ENCODE measurements around the gene HEPHL1.

HEPHL1 gene

DNA sequence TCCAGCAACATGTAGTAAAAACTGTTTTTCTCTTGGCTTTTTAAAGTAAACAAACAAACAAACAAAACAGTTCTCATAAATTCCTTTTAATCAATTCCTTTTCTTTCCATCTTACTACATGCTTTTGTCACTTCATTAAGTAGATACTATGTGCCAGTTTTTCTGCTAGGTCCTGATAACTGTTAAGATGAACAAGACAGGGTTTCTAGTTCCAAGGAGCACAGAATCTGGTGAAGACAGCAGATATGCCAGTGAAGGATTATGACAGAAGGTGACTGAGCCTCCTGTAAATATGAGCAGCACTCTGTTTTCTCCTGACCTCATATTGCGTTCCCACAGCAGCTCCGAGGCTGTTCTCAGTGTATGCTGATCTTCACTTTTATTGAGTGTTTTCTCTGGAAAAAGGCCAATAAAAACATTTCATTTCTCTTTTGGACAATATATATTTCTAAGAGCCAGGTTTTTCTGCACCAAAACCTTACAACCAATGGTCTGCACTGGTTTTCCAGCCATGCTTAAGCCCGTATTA, 45.8 kb downstream of the HEPHL1 start:
- no peaks in the 10 kb centered on the region for H3K36me3 ChIP-seq (ENCODE audit: control insufficient read depth, insufficient read depth, low read length)
- H3K9me3 ChIP-seq (ENCODE audit: control insufficient read depth, low read length) = no peaks in the 10 kb centered on the region
- H3K4me1 ChIP-seq (ENCODE audit: control insufficient read depth, insufficient read depth, low read length) = no peaks in the 10 kb centered on the region
- no peaks in the 10 kb centered on the region for H3K27me3 ChIP-seq (ENCODE audit: control insufficient read depth, insufficient read depth, low read length, poor library complexity, severe bottlenecking)
- no peak overlapping the region for H3K4me3 ChIP-seq (ENCODE audit: insufficient read depth, low read depth, low read length)
- WGBS, 2 experiments = 95 to 100% methylated on average over 3 of the region's 3 CpGs
- no peak overlapping the region for H3K27ac ChIP-seq (ENCODE audit: insufficient read depth, low read depth, low read length, poor library complexity, severe bottlenecking)

DNA sequence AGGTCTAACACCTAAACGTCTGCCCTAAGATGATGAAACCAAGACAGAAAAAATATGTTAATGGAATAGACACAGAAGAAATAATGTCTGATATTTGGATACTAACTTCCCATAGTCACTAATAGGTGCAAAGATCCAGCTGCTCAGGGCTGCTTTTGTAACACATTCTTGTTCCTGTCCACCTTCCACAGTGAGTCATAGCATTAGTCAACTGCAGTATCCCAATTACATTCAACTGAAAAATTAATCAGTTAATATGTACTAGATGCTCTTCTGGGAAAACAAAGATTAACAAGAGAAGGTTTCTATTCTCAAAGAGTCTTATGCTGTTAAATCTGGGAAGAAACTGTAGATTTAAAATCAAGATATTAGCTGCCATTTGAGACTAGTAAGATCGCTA, 47.6 kb downstream of the HEPHL1 start:
- no peak overlapping the region for H3K27ac ChIP-seq (ENCODE audit: insufficient read depth, low read depth, low read length, poor library complexity, severe bottlenecking)
- no peaks in the 10 kb centered on the region for H3K9me3 ChIP-seq (ENCODE audit: control insufficient read depth, low read length)
- 75 to 79% methylated on average over 2 of the region's 2 CpGs for WGBS, 2 experiments
- H3K4me1 ChIP-seq (ENCODE audit: control insufficient read depth, insufficient read depth, low read length) = no peaks in the 10 kb centered on the region
- no peak overlapping the region for H3K4me3 ChIP-seq (ENCODE audit: insufficient read depth, low read depth, low read length)
- H3K27me3 ChIP-seq (ENCODE audit: control insufficient read depth, insufficient read depth, low read length, poor library complexity, severe bottlenecking) = no peaks in the 10 kb centered on the region
- no peaks in the 10 kb centered on the region for H3K36me3 ChIP-seq (ENCODE audit: control insufficient read depth, insufficient read depth, low read length)

- no peaks in the 10 kb centered on the region for H3K27me3 ChIP-seq (ENCODE audit: control insufficient read depth, insufficient read depth, low read length, poor library complexity, severe bottlenecking)
- H3K4me3 ChIP-seq (ENCODE audit: insufficient read depth, low read depth, low read length) = no peak overlapping the region
- no peaks in the 10 kb centered on the region for H3K9me3 ChIP-seq (ENCODE audit: control insufficient read depth, low read length)
- WGBS, 2 experiments = 91 to 92% methylated on average over 2 of the region's 2 CpGs
- H3K27ac ChIP-seq (ENCODE audit: insufficient read depth, low read depth, low read length, poor library complexity, severe bottlenecking) = no peak overlapping the region
- no peaks in the 10 kb centered on the region for H3K4me1 ChIP-seq (ENCODE audit: control insufficient read depth, insufficient read depth, low read length)
- H3K36me3 ChIP-seq (ENCODE audit: control insufficient read depth, insufficient read depth, low read length) = no peaks in the 10 kb centered on the region
These were observed 56.6 kb downstream of the HEPHL1 start for GRCh38 chr11:94077552-94078293.

DNA sequence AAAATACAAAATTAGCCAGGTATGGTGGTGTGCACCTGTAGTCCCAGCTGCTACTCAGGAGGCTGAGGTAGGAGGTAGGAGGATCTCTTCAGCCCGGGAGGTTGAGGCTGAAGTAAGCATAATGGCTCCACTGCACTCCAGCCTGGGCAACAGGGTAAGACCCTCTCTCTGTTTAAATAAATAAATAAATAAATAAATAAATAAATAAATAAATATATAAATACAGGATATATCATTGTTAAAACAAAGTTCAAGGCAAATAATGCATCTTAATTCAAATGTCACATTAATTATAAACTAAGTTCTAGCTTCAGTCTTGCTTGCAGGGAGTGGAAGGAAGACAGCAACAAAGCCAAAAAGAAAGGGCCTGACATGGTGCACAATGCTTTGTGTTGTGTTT, 63.0 kb downstream of the HEPHL1 start:
- 79 to 100% methylated on average over 1 of the region's 1 CpG for WGBS, 2 experiments
- no peak overlapping the region for H3K4me3 ChIP-seq (ENCODE audit: insufficient read depth, low read depth, low read length)
- no peak overlapping the region for H3K27ac ChIP-seq (ENCODE audit: insufficient read depth, low read depth, low read length, poor library complexity, severe bottlenecking)
- H3K9me3 ChIP-seq (ENCODE audit: control insufficient read depth, low read length) = no peaks in the 10 kb centered on the region
- H3K27me3 ChIP-seq (ENCODE audit: control insufficient read depth, insufficient read depth, low read length, poor library complexity, severe bottlenecking) = no peaks in the 10 kb centered on the region
- H3K4me1 ChIP-seq (ENCODE audit: control insufficient read depth, insufficient read depth, low read length) = no peaks in the 10 kb centered on the region
- H3K36me3 ChIP-seq (ENCODE audit: control insufficient read depth, insufficient read depth, low read length) = no peaks in the 10 kb centered on the region

DNA sequence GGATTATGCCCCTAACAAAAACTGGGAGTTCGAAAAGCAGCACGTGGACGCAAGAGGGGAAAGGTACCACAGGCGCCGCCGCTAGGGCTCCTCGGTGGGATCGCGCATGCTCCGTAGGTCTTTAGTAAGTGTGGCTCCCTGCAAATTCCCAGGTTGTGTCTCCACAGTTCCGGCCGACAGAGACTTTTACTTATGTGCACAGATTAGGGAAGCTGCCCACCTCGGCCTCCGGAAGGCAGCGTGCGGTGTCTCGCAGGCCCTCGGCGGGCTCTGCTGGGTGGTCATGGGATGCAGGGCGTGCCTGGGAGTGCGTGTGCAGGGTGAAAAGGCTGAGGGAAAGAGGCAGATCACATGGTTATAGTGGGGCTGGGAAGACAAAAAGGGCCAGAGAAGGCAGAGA, 67.8 kb downstream of the HEPHL1 start:
- Histone ChIP-seq H3K27ac (ENCODE audit: insufficient read depth, low read depth, low read length, poor library complexity, severe bottlenecking) (no peak overlapping the region), H3K9me3 (ENCODE audit: control insufficient read depth, low read length) (no peaks in the 10 kb centered on the region), H3K4me1 (ENCODE audit: control insufficient read depth, insufficient read depth, low read length) (no peaks in the 10 kb centered on the region), H3K27me3 (ENCODE audit: control insufficient read depth, insufficient read depth, low read length, poor library complexity, severe bottlenecking) (no peaks in the 10 kb centered on the region), H3K4me3 (ENCODE audit: insufficient read depth, low read depth, low read length) (no peak overlapping the region), H3K36me3 (ENCODE audit: control insufficient read depth, insufficient read depth, low read length) (no peaks in the 10 kb centered on the region)
- WGBS, 2 experiments = 96 to 97% methylated on average over 21 of the region's 21 CpGs

- 93 to 94% methylated on average over 5 to 6 of the region's 6 CpGs for WGBS, 2 experiments
- Histone ChIP-seq H3K27me3 (ENCODE audit: control insufficient read depth, insufficient read depth, low read length, poor library complexity, severe bottlenecking) (no peaks in the 10 kb centered on the region), H3K27ac (ENCODE audit: insufficient read depth, low read depth, low read length, poor library complexity, severe bottlenecking) (no peak overlapping the region), H3K36me3 (ENCODE audit: control insufficient read depth, insufficient read depth, low read length) (no peaks in the 10 kb centered on the region), H3K9me3 (ENCODE audit: control insufficient read depth, low read length) (no peaks in the 10 kb centered on the region), H3K4me1 (ENCODE audit: control insufficient read depth, insufficient read depth, low read length) (no peaks in the 10 kb centered on the region), H3K4me3 (ENCODE audit: insufficient read depth, low read depth, low read length) (no peak overlapping the region)
These were observed 68.2 kb downstream of the HEPHL1 start for GRCh38 chr11:94089341-94089740.

- H3K36me3 ChIP-seq (ENCODE audit: control insufficient read depth, insufficient read depth, low read length) = no peaks in the 10 kb centered on the region
- H3K4me3 ChIP-seq (ENCODE audit: insufficient read depth, low read depth, low read length) = no peak overlapping the region
- H3K27me3 ChIP-seq (ENCODE audit: control insufficient read depth, insufficient read depth, low read length, poor library complexity, severe bottlenecking) = no peaks in the 10 kb centered on the region
- no CpG with 5 or more reads among the region's 1 CpG for WGBS, 2 experiments
- H3K9me3 ChIP-seq (ENCODE audit: control insufficient read depth, low read length) = no peaks in the 10 kb centered on the region
- H3K4me1 ChIP-seq (ENCODE audit: control insufficient read depth, insufficient read depth, low read length) = no peaks in the 10 kb centered on the region
- H3K27ac ChIP-seq (ENCODE audit: insufficient read depth, low read depth, low read length, poor library complexity, severe bottlenecking) = no peak overlapping the region
These were observed 69.2 kb downstream of the HEPHL1 start for GRCh38 chr11:94090401-94090800.

DNA sequence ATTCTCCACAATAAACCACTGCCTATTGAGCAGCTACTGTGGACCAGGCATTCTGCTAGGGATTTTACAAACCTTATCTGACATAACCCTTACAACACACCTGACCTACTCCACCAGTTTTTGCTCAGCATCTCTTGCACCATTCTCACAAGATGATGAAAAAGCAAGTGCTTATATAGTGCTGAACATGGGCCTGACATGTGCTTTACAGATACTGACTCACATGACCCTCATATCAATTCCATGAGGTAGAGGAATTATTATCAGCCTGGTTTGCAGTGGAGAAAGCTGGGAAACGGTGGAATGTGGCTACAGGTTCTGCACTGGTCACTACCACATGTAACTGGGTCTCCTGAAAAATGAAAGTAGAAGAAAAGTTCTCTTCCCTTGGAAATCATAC, 69.9 kb downstream of the HEPHL1 start:
- Histone ChIP-seq H3K36me3 (ENCODE audit: control insufficient read depth, insufficient read depth, low read length) (no peaks in the 10 kb centered on the region), H3K27ac (ENCODE audit: insufficient read depth, low read depth, low read length, poor library complexity, severe bottlenecking) (no peak overlapping the region), H3K4me3 (ENCODE audit: insufficient read depth, low read depth, low read length) (no peak overlapping the region), H3K27me3 (ENCODE audit: control insufficient read depth, insufficient read depth, low read length, poor library complexity, severe bottlenecking) (no peaks in the 10 kb centered on the region), H3K9me3 (ENCODE audit: control insufficient read depth, low read length) (no peaks in the 10 kb centered on the region), H3K4me1 (ENCODE audit: control insufficient read depth, insufficient read depth, low read length) (no peaks in the 10 kb centered on the region)
- WGBS, 2 experiments = 92 to 100% methylated on average over 1 of the region's 1 CpG

DNA sequence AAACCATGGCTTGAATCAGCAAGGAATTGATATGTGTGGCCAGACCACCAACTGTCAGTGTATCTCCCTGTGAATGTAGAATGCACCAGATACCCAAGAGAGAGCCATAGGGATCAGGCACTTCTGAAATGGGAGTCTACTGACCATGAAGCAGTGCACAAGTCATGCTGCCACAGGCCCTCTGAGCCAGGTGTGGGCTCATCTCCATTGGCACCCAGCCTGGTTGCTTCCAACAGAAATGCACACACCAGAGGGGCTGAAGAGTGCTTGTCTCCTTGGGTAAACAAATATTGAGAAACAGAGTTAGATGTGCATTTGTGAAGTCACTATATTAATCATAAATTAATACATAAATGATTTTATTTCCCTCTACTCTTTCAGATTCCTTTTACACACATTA, 79.1 kb downstream of the HEPHL1 start:
- H3K4me1 ChIP-seq (ENCODE audit: control insufficient read depth, insufficient read depth, low read length) = no peaks in the 10 kb centered on the region
- H3K27ac ChIP-seq (ENCODE audit: insufficient read depth, low read depth, low read length, poor library complexity, severe bottlenecking) = no peak overlapping the region
- H3K36me3 ChIP-seq (ENCODE audit: control insufficient read depth, insufficient read depth, low read length) = no peaks in the 10 kb centered on the region
- H3K27me3 ChIP-seq (ENCODE audit: control insufficient read depth, insufficient read depth, low read length, poor library complexity, severe bottlenecking) = no peaks in the 10 kb centered on the region
- H3K9me3 ChIP-seq (ENCODE audit: control insufficient read depth, low read length) = no peaks in the 10 kb centered on the region
- H3K4me3 ChIP-seq (ENCODE audit: insufficient read depth, low read depth, low read length) = no peak overlapping the region

DNA sequence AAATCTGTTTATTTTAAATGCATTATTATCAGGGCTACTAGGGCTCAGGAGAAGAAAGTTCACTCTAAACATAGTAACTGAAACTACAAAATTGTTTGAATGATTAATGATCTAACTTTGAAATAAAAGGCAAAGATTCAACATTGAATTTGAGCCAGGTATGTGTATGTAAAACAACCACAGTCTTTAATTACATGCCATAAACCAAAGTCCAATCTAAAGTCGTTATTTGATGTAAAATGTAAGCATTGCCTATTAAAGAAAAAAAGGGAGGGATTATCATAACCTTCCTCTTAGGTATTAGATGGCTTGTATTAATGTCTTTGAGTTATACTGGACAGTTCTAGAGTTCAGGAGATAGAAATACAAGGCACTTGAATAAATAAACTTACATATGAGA, 82.3 kb downstream of the HEPHL1 start:
- no peaks in the 10 kb centered on the region for H3K27me3 ChIP-seq (ENCODE audit: control insufficient read depth, insufficient read depth, low read length, poor library complexity, severe bottlenecking)
- no peak overlapping the region for H3K4me3 ChIP-seq (ENCODE audit: insufficient read depth, low read depth, low read length)
- no peaks in the 10 kb centered on the region for H3K36me3 ChIP-seq (ENCODE audit: control insufficient read depth, insufficient read depth, low read length)
- 83% methylated on average over 1 of the region's 1 CpG; no CpG with 5 or more reads in 1 of the 2 experiments for WGBS, 2 experiments
- no peak overlapping the region for H3K27ac ChIP-seq (ENCODE audit: insufficient read depth, low read depth, low read length, poor library complexity, severe bottlenecking)
- H3K4me1 ChIP-seq (ENCODE audit: control insufficient read depth, insufficient read depth, low read length) = no peaks in the 10 kb centered on the region
- peaks cover 6% of the 10 kb centered on the region for H3K9me3 ChIP-seq (ENCODE audit: control insufficient read depth, low read length)
